ENCODE results near the gene SLC28A1. TPM values are rescaled to one million over a fixed set of nuclear protein-coding genes. Genes with fewer than 3 reads are reported as not detected.

Gene SLC28A1
- total RNA-seq, 1 experiment from 2014 or later = not detected

GRCh38 chr15:84862214-84862975 is 22.1 kb upstream of the SLC28A1 start:
- ATAC-seq (no peak), DNase-seq (ENCODE audit: low read depth, low spot score) (no peak)
- H3K27ac ChIP-seq (ENCODE audit: low read depth, low read length) = no peak overlapping the region
- no peaks in the 10 kb centered on the region for H3K36me3 ChIP-seq (ENCODE audit: control insufficient read depth in 1 of 2, insufficient read depth in 2 of 2, low read length in 2 of 2)
- no peaks in the 10 kb centered on the region for H3K9me3 ChIP-seq (ENCODE audit: control insufficient read depth in 1 of 2, insufficient read depth in 1 of 2, low read depth in 1 of 2, low read length in 2 of 2)
- no peak overlapping the region for H3K9ac ChIP-seq (ENCODE audit: low read length)
- H3K4me2 ChIP-seq (ENCODE audit: low read length) = no peak overlapping the region
- CTCF ChIA-PET = interaction anchor here (0.5 kb wide), 1 partner anchor 275 kb away, joined by 4 read pairs; no protein-coding TSS in a partner anchor
- no peaks in the 10 kb centered on the region for H3K27me3 ChIP-seq (ENCODE audit: insufficient read depth, low read length)
- POLR2A ChIA-PET = no interaction called here
- TF ChIP-seq POLR2AphosphoS5 (IDR thresholded peaks at IDR 0.05; ENCODE audit: low read depth, low read length) (no peak), SIN3A (IDR thresholded peaks at IDR 0.05; ENCODE audit: low read depth) (no peak), ZNF274 (IDR thresholded peaks at IDR 0.05; ENCODE audit: low read depth, low read length) (no peak), JUND (IDR thresholded peaks at IDR 0.05) (no peak), MAX (IDR thresholded peaks at IDR 0.05) (no peak), EGR1 (IDR thresholded peaks at IDR 0.05; ENCODE audit: low read depth) (no peak), POLR2A (IDR thresholded peaks at IDR 0.05; ENCODE audit: borderline replicate concordance, extremely low read depth, insufficient read depth, insufficient read length) (no peak), SRF (IDR thresholded peaks at IDR 0.05; ENCODE audit: low read depth) (no peak), ZBTB33 (IDR thresholded peaks at IDR 0.05; ENCODE audit: extremely low read depth, insufficient replicate concordance, low read length) (no peak), EZH2 (IDR thresholded peaks at IDR 0.05) (no peak), REST (IDR thresholded peaks at IDR 0.05; ENCODE audit: low read depth) (no peak), CBX3 (IDR thresholded peaks at IDR 0.05; ENCODE audit: low read depth) (no peak), CEBPB (IDR thresholded peaks at IDR 0.05; ENCODE audit: low read depth) (no peak), ATF3 (IDR thresholded peaks at IDR 0.05) (no peak), ZFX (IDR thresholded peaks at IDR 0.05) (no peak), FOSL1 (IDR thresholded peaks at IDR 0.05; ENCODE audit: low read depth) (no peak), SP1 (IDR thresholded peaks at IDR 0.05; ENCODE audit: low read depth) (no peak), ELF1 (IDR thresholded peaks at IDR 0.05; ENCODE audit: borderline replicate concordance, low read depth) (no peak), YY1 (IDR thresholded peaks at IDR 0.05; ENCODE audit: extremely low read depth, insufficient replicate concordance, low read depth, low read length) (no peak), RAD21 (IDR thresholded peaks at IDR 0.05; ENCODE audit: low read depth) (no peak)
- H3K4me1 ChIP-seq (ENCODE audit: control insufficient read depth in 1 of 2, insufficient read depth in 2 of 2, low read length in 2 of 2) = peaks cover 29 to 33% of the 10 kb centered on the region in 2 experiments
- RAD21 ChIA-PET (ENCODE audit: low non-redundant PET in 1 of 2, low total read pairs in 2 of 2, uncharacterized antibody in 2 of 2, unreplicated experiment in 2 of 2) = no interaction called here
- H3K4me3 ChIP-seq (replicated peaks in 1 of 2; ENCODE audit: low read depth in 1 of 2, low read length in 2 of 2) = no peak overlapping the region
- intact Hi-C loops (cut with micrococcal nuclease) = no loop called here
- no peaks in the 10 kb centered on the region for H3K9me2 ChIP-seq (ENCODE audit: insufficient read depth)
- BruUV-seq (replicated peaks) = no TSS peak
- H4K20me1 ChIP-seq (ENCODE audit: insufficient read depth) = no peaks in the 10 kb centered on the region
- no peak overlapping the region for H2AFZ ChIP-seq (ENCODE audit: low read depth, low read length, poor library complexity, severe bottlenecking)
- H3K79me2 ChIP-seq (ENCODE audit: insufficient read depth, low read length) = no peaks in the 10 kb centered on the region
